ENCODE results near the gene LEKR1.
"Not testable (repeated sequence)": the region's sequence is repeated elsewhere in the genome, so short reads cannot be mapped to it uniquely, and the experiment has no call there.

Gene LEKR1

GRCh38 chr3:156897851-156898250, 71.7 kb downstream of the LEKR1 start:
- H3K27me3 ChIP-seq (ENCODE audit: control insufficient read depth in 2 of 2, insufficient read depth in 2 of 2, low read length in 2 of 2); H3K4me1 ChIP-seq (ENCODE audit: control insufficient read depth in 2 of 2, insufficient read depth in 2 of 2, low read length in 2 of 2); H3K27ac ChIP-seq (ENCODE audit: low read depth in 2 of 2, low read length in 2 of 2); H3K4me3 ChIP-seq (ENCODE audit: low read length in 2 of 2); H3K36me3 ChIP-seq (ENCODE audit: control insufficient read depth in 2 of 2, insufficient read depth in 2 of 2, low read length in 2 of 2); H3K9ac ChIP-seq (ENCODE audit: low read depth in 1 of 2, low read length in 2 of 2); H3K9me3 ChIP-seq (ENCODE audit: control insufficient read depth in 2 of 2, low read length in 2 of 2): not testable (repeated sequence)

GRCh38 chr3:156898296-156898880, 72.2 kb downstream of the LEKR1 start:
- Histone ChIP-seq H3K27ac (ENCODE audit: low read depth in 2 of 2, low read length in 2 of 2) (no peak overlapping the region), H3K4me3 (ENCODE audit: low read length in 2 of 2) (no peak overlapping the region), H3K36me3 (ENCODE audit: control insufficient read depth in 2 of 2, insufficient read depth in 2 of 2, low read length in 2 of 2) (no peaks in the 10 kb centered on the region)

GRCh38 chr3:156899951-156900350, 73.8 kb downstream of the LEKR1 start:
- Histone ChIP-seq H3K27ac (ENCODE audit: low read depth in 2 of 2, low read length in 2 of 2) (no peak overlapping the region), H3K4me3 (ENCODE audit: low read length in 2 of 2) (no peak overlapping the region), H3K9ac (ENCODE audit: low read depth in 1 of 2, low read length in 2 of 2) (no peak overlapping the region), H3K27me3 (ENCODE audit: control insufficient read depth in 2 of 2, insufficient read depth in 2 of 2, low read length in 2 of 2) (no peaks in the 10 kb centered on the region), H3K36me3 (ENCODE audit: control insufficient read depth in 2 of 2, insufficient read depth in 2 of 2, low read length in 2 of 2) (no peaks in the 10 kb centered on the region), H3K9me3 (ENCODE audit: control insufficient read depth in 2 of 2, low read length in 2 of 2) (no peaks in the 10 kb centered on the region), H3K4me1 (ENCODE audit: control insufficient read depth in 2 of 2, insufficient read depth in 2 of 2, low read length in 2 of 2) (no peaks in the 10 kb centered on the region)

More at GRCh38 chr3:156898296-156898880, 72.2 kb downstream of the LEKR1 start:
- Histone ChIP-seq H3K4me1 (ENCODE audit: control insufficient read depth in 2 of 2, insufficient read depth in 2 of 2, low read length in 2 of 2) (no peaks in the 10 kb centered on the region), H3K9me3 (ENCODE audit: control insufficient read depth in 2 of 2, low read length in 2 of 2) (no peaks in the 10 kb centered on the region), H3K9ac (ENCODE audit: low read depth in 1 of 2, low read length in 2 of 2) (no peak overlapping the region), H3K27me3 (ENCODE audit: control insufficient read depth in 2 of 2, insufficient read depth in 2 of 2, low read length in 2 of 2) (no peaks in the 10 kb centered on the region)

- Histone ChIP-seq H3K9me3 (ENCODE audit: control insufficient read depth in 2 of 2, low read length in 2 of 2) (no peaks in the 10 kb centered on the region), H3K4me3 (ENCODE audit: low read length in 2 of 2) (no peak overlapping the region), H3K4me1 (ENCODE audit: control insufficient read depth in 2 of 2, insufficient read depth in 2 of 2, low read length in 2 of 2) (no peaks in the 10 kb centered on the region), H3K36me3 (ENCODE audit: control insufficient read depth in 2 of 2, insufficient read depth in 2 of 2, low read length in 2 of 2) (no peaks in the 10 kb centered on the region), H3K27me3 (ENCODE audit: control insufficient read depth in 2 of 2, insufficient read depth in 2 of 2, low read length in 2 of 2) (no peaks in the 10 kb centered on the region), H3K27ac (ENCODE audit: low read depth in 2 of 2, low read length in 2 of 2) (no peak overlapping the region), H3K9ac (ENCODE audit: low read depth in 1 of 2, low read length in 2 of 2) (no peak overlapping the region)
Observed at GRCh38 chr3:156902916-156903315, 76.8 kb downstream of the LEKR1 start.

- Histone ChIP-seq H3K9me3 (ENCODE audit: control insufficient read depth in 2 of 2, low read length in 2 of 2) (no peaks in the 10 kb centered on the region), H3K4me3 (ENCODE audit: low read length in 2 of 2) (no peak overlapping the region), H3K36me3 (ENCODE audit: control insufficient read depth in 2 of 2, insufficient read depth in 2 of 2, low read length in 2 of 2) (no peaks in the 10 kb centered on the region), H3K27me3 (ENCODE audit: control insufficient read depth in 2 of 2, insufficient read depth in 2 of 2, low read length in 2 of 2) (no peaks in the 10 kb centered on the region), H3K27ac (ENCODE audit: low read depth in 2 of 2, low read length in 2 of 2) (no peak overlapping the region), H3K9ac (ENCODE audit: low read depth in 1 of 2, low read length in 2 of 2) (no peak overlapping the region), H3K4me1 (ENCODE audit: control insufficient read depth in 2 of 2, insufficient read depth in 2 of 2, low read length in 2 of 2) (no peaks in the 10 kb centered on the region)
Observed at GRCh38 chr3:156906275-156906674, 80.1 kb downstream of the LEKR1 start.

GRCh38 chr3:156908398-156908797, 82.2 kb downstream of the LEKR1 start:
- H3K9me3 ChIP-seq (ENCODE audit: control insufficient read depth in 2 of 2, low read length in 2 of 2) = no peaks in the 10 kb centered on the region
- H3K27ac ChIP-seq (ENCODE audit: low read depth in 2 of 2, low read length in 2 of 2) = no peak overlapping the region
- H3K27me3 ChIP-seq (ENCODE audit: control insufficient read depth in 2 of 2, insufficient read depth in 2 of 2, low read length in 2 of 2) = no peaks in the 10 kb centered on the region
- no peak overlapping the region for H3K9ac ChIP-seq (ENCODE audit: low read depth in 1 of 2, low read length in 2 of 2)
- H3K36me3 ChIP-seq (ENCODE audit: control insufficient read depth in 2 of 2, insufficient read depth in 2 of 2, low read length in 2 of 2) = no peaks in the 10 kb centered on the region
- no peak overlapping the region for H3K4me3 ChIP-seq (ENCODE audit: low read length in 2 of 2)
- H3K4me1 ChIP-seq (ENCODE audit: control insufficient read depth in 2 of 2, insufficient read depth in 2 of 2, low read length in 2 of 2) = no peaks in the 10 kb centered on the region

GRCh38 chr3:156910022-156910421, 83.9 kb downstream of the LEKR1 start:
- no peaks in the 10 kb centered on the region for H3K27me3 ChIP-seq (ENCODE audit: control insufficient read depth in 2 of 2, insufficient read depth in 2 of 2, low read length in 2 of 2)
- H3K27ac ChIP-seq (ENCODE audit: low read depth in 2 of 2, low read length in 2 of 2) = no peak overlapping the region
- no peaks in the 10 kb centered on the region for H3K4me1 ChIP-seq (ENCODE audit: control insufficient read depth in 2 of 2, insufficient read depth in 2 of 2, low read length in 2 of 2)
- no peaks in the 10 kb centered on the region for H3K9me3 ChIP-seq (ENCODE audit: control insufficient read depth in 2 of 2, low read length in 2 of 2)
- H3K4me3 ChIP-seq (ENCODE audit: low read length in 2 of 2) = no peak overlapping the region
- H3K36me3 ChIP-seq (ENCODE audit: control insufficient read depth in 2 of 2, insufficient read depth in 2 of 2, low read length in 2 of 2) = no peaks in the 10 kb centered on the region
- H3K9ac ChIP-seq (ENCODE audit: low read depth in 1 of 2, low read length in 2 of 2) = no peak overlapping the region

- H3K9me3 ChIP-seq (ENCODE audit: control insufficient read depth in 2 of 2, low read length in 2 of 2); H3K36me3 ChIP-seq (ENCODE audit: control insufficient read depth in 2 of 2, insufficient read depth in 2 of 2, low read length in 2 of 2); H3K4me3 ChIP-seq (ENCODE audit: low read length in 2 of 2); H3K4me1 ChIP-seq (ENCODE audit: control insufficient read depth in 2 of 2, insufficient read depth in 2 of 2, low read length in 2 of 2); H3K27ac ChIP-seq (ENCODE audit: low read depth in 2 of 2, low read length in 2 of 2); H3K27me3 ChIP-seq (ENCODE audit: control insufficient read depth in 2 of 2, insufficient read depth in 2 of 2, low read length in 2 of 2); H3K9ac ChIP-seq (ENCODE audit: low read depth in 1 of 2, low read length in 2 of 2): not testable (repeated sequence)
Observed at GRCh38 chr3:156910831-156911230, 84.7 kb downstream of the LEKR1 start.

- H3K9ac ChIP-seq (ENCODE audit: low read depth in 1 of 2, low read length in 2 of 2); H3K4me3 ChIP-seq (ENCODE audit: low read length in 2 of 2); H3K4me1 ChIP-seq (ENCODE audit: control insufficient read depth in 2 of 2, insufficient read depth in 2 of 2, low read length in 2 of 2); H3K27ac ChIP-seq (ENCODE audit: low read depth in 2 of 2, low read length in 2 of 2); H3K9me3 ChIP-seq (ENCODE audit: control insufficient read depth in 2 of 2, low read length in 2 of 2); H3K36me3 ChIP-seq (ENCODE audit: control insufficient read depth in 2 of 2, insufficient read depth in 2 of 2, low read length in 2 of 2); H3K27me3 ChIP-seq (ENCODE audit: control insufficient read depth in 2 of 2, insufficient read depth in 2 of 2, low read length in 2 of 2): not testable (repeated sequence)
Observed at GRCh38 chr3:156914300-156914699, 88.1 kb downstream of the LEKR1 start.

GRCh38 chr3:156915372-156915771, 89.2 kb downstream of the LEKR1 start:
- H3K9ac ChIP-seq (ENCODE audit: low read depth in 1 of 2, low read length in 2 of 2) = no peak overlapping the region

GRCh38 chr3:156918746-156919145, 92.6 kb downstream of the LEKR1 start:
- Histone ChIP-seq H3K4me1 (ENCODE audit: control insufficient read depth in 2 of 2, insufficient read depth in 2 of 2, low read length in 2 of 2) (no peaks in the 10 kb centered on the region), H3K9me3 (ENCODE audit: control insufficient read depth in 2 of 2, low read length in 2 of 2) (no peaks in the 10 kb centered on the region), H3K36me3 (ENCODE audit: control insufficient read depth in 2 of 2, insufficient read depth in 2 of 2, low read length in 2 of 2) (no peaks in the 10 kb centered on the region), H3K4me3 (ENCODE audit: low read length in 2 of 2) (no peak overlapping the region), H3K27me3 (ENCODE audit: control insufficient read depth in 2 of 2, insufficient read depth in 2 of 2, low read length in 2 of 2) (no peaks in the 10 kb centered on the region), H3K27ac (ENCODE audit: low read depth in 2 of 2, low read length in 2 of 2) (no peak overlapping the region), H3K9ac (ENCODE audit: low read depth in 1 of 2, low read length in 2 of 2) (no peak overlapping the region)

More at GRCh38 chr3:156915372-156915771, 89.2 kb downstream of the LEKR1 start:
- no peaks in the 10 kb centered on the region for H3K4me1 ChIP-seq (ENCODE audit: control insufficient read depth in 2 of 2, insufficient read depth in 2 of 2, low read length in 2 of 2)
- no peaks in the 10 kb centered on the region for H3K9me3 ChIP-seq (ENCODE audit: control insufficient read depth in 2 of 2, low read length in 2 of 2)
- no peak overlapping the region for H3K27ac ChIP-seq (ENCODE audit: low read depth in 2 of 2, low read length in 2 of 2)
- H3K27me3 ChIP-seq (ENCODE audit: control insufficient read depth in 2 of 2, insufficient read depth in 2 of 2, low read length in 2 of 2) = no peaks in the 10 kb centered on the region
- H3K4me3 ChIP-seq (ENCODE audit: low read length in 2 of 2) = no peak overlapping the region
- H3K36me3 ChIP-seq (ENCODE audit: control insufficient read depth in 2 of 2, insufficient read depth in 2 of 2, low read length in 2 of 2) = no peaks in the 10 kb centered on the region
